Transverse colon (tissue), 4 donors: ENCODE measurements around the gene ZDHHC13.

ENCODE experiments used
- CTCF ChIP-seq, 5 experiments: fragments of 200-600 bp in 3 of 5; fragments of 450-650 bp in 2 of 5; sonication (generic) in 3 of 5; IDR thresholded peaks; 1 replicate in 2 of 5; 2 replicates in 3 of 5; pipeline ENCODE4 v1.5.1; 2016 to 2017; ENCODE audit warnings: antibody characterized with exemption in 5 of 5, inconsistent platforms in 3 of 5, mild to moderate bottlenecking in 2 of 5, moderate library complexity in 1 of 5
- POLR2A ChIP-seq: fragments of 450-650 bp; IDR thresholded peaks from one replicate; pipeline ENCODE4 v1.6.1; 2016; ENCODE audit warnings: antibody characterized with exemption, mild to moderate bottlenecking, moderate library complexity
- POLR2AphosphoS5 ChIP-seq, 3 donors: sonication (generic); formaldehyde crosslinking; IDR thresholded peaks; one replicate each; pipeline ENCODE4 v1.6.1; 2016; ENCODE audit warnings: antibody characterized with exemption in 3 of 3

GRCh38 chr11:19100885-19101284 is 16.1 kb upstream of the ZDHHC13 start:
- TF ChIP-seq POLR2A (no peak), CTCF (IDR thresholded peaks at IDR 0.05) (no peak), POLR2AphosphoS5 (IDR thresholded peaks at IDR 0.05) (no peak)
